ENCODE measurements around the gene CCNY.
"Not testable (repeated sequence)": the region's sequence is repeated elsewhere in the genome, so short reads cannot be mapped to it uniquely, and the experiment has no call there.

The CCNY gene

GRCh38 chr10:35533565-35533964, 197.3 kb downstream of the CCNY start:
- Histone ChIP-seq H3K9me3 (ENCODE audit: insufficient read depth, low read length) (no peaks in the 10 kb centered on the region), H3K27ac (ENCODE audit: low read length) (no peak overlapping the region), H3K4me3 (ENCODE audit: low read length) (no peak overlapping the region), H3K27me3 (ENCODE audit: low read depth, low read length) (no peaks in the 10 kb centered on the region), H3K36me3 (replicated peaks; ENCODE audit: low read depth, low read length) (peaks cover 13% of the 10 kb centered on the region), H3K9ac (ENCODE audit: low read length) (no peak overlapping the region), H4K20me1 (ENCODE audit: insufficient read depth, low read length) (no peaks in the 10 kb centered on the region), H3K79me2 (ENCODE audit: low read length) (no peaks in the 10 kb centered on the region), H2AFZ (ENCODE audit: low read depth, low read length) (no peak overlapping the region), H3K4me2 (ENCODE audit: low read length) (no peak overlapping the region), H3K4me1 (ENCODE audit: low read length) (no peaks in the 10 kb centered on the region)
- TF ChIP-seq EZH2phosphoT487 (IDR thresholded peaks at IDR 0.05; ENCODE audit: low read depth): no peak
- TF ChIP-seq CTCF (IDR thresholded peaks at IDR 0.05; ENCODE audit: low read depth, low read length): no peak

DNA sequence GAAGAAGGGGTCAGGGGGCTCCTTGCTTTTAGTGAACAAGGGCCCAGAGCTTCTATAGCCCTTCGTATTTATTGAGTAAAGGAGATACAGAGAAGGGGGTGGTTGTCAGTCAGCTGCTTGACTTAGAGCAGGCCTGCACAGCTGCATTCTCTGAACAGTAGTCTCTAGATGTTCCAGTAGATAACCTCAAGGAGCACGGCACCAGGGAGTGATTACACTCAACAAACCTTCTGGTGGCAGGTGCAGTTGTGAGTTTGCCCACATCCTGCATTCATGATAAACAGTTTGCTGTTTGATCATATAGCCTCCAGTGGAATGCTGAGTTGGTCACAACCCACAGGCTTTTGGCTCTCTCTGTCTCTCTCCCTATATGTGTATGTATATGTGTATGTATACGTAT, 198.8 kb downstream of the CCNY start:
- Histone ChIP-seq H3K27me3 (ENCODE audit: low read depth, low read length) (no peaks in the 10 kb centered on the region), H3K27ac (ENCODE audit: low read length) (no peak overlapping the region), H3K4me3 (ENCODE audit: low read length) (no peak overlapping the region), H2AFZ (ENCODE audit: low read depth, low read length) (no peak overlapping the region), H4K20me1 (ENCODE audit: insufficient read depth, low read length) (no peaks in the 10 kb centered on the region), H3K36me3 (replicated peaks; ENCODE audit: low read depth, low read length) (peaks cover 16% of the 10 kb centered on the region), H3K9me3 (ENCODE audit: insufficient read depth, low read length) (no peaks in the 10 kb centered on the region), H3K9ac (ENCODE audit: low read length) (no peak overlapping the region), H3K79me2 (ENCODE audit: low read length) (no peaks in the 10 kb centered on the region), H3K4me1 (ENCODE audit: low read length) (no peaks in the 10 kb centered on the region), H3K4me2 (ENCODE audit: low read length) (no peak overlapping the region)
- TF ChIP-seq EZH2phosphoT487 (IDR thresholded peaks at IDR 0.05; ENCODE audit: low read depth) (no peak), CTCF (IDR thresholded peaks at IDR 0.05; ENCODE audit: low read depth, low read length) (no peak)

DNA sequence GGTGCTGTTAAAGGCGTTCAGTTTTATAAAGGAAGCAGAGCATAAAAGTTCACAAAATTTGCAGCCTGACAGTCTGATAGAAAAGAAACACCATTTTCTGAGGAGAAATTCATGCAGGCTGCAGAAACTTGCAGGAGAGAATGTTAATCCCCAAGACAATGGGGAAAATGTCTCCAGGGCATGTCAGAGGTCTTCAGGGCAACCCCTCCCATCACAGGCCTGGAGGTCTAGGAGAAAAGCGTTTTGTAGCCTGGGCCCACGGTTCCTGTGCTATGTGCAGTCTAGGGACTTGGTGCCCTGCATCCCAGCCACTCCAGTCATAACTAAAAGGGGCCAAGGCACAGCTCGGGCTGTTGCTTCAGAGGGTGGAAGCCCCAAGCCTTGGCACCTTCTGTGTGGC, 200.5 kb downstream of the CCNY start:
- H3K4me3 ChIP-seq (ENCODE audit: low read length): no peak overlapping the region
- no peak overlapping the region for H3K27ac ChIP-seq (ENCODE audit: low read length)
- no peak overlapping the region for H3K4me2 ChIP-seq (ENCODE audit: low read length)
- no peak overlapping the region for H2AFZ ChIP-seq (ENCODE audit: low read depth, low read length)
- H3K27me3 ChIP-seq (ENCODE audit: low read depth, low read length): no peaks in the 10 kb centered on the region
- H3K9ac ChIP-seq (ENCODE audit: low read length): no peak overlapping the region
- TF ChIP-seq EZH2phosphoT487 (IDR thresholded peaks at IDR 0.05; ENCODE audit: low read depth) (no peak), CTCF (IDR thresholded peaks at IDR 0.05; ENCODE audit: low read depth, low read length) (no peak)
- no peaks in the 10 kb centered on the region for H3K79me2 ChIP-seq (ENCODE audit: low read length)
- H3K9me3 ChIP-seq (ENCODE audit: insufficient read depth, low read length): no peaks in the 10 kb centered on the region
- no peaks in the 10 kb centered on the region for H4K20me1 ChIP-seq (ENCODE audit: insufficient read depth, low read length)
- peaks cover 16% of the 10 kb centered on the region for H3K36me3 ChIP-seq (replicated peaks; ENCODE audit: low read depth, low read length)
- H3K4me1 ChIP-seq (ENCODE audit: low read length): no peaks in the 10 kb centered on the region

GRCh38 chr10:35537925-35538324, 201.6 kb downstream of the CCNY start:
- H2AFZ ChIP-seq (ENCODE audit: low read depth, low read length); H3K79me2 ChIP-seq (ENCODE audit: low read length); H3K4me3 ChIP-seq (ENCODE audit: low read length); H4K20me1 ChIP-seq (ENCODE audit: insufficient read depth, low read length); H3K27ac ChIP-seq (ENCODE audit: low read length); H3K4me1 ChIP-seq (ENCODE audit: low read length); H3K27me3 ChIP-seq (ENCODE audit: low read depth, low read length); H3K9ac ChIP-seq (ENCODE audit: low read length); H3K9me3 ChIP-seq (ENCODE audit: insufficient read depth, low read length); H3K4me2 ChIP-seq (ENCODE audit: low read length): not testable (repeated sequence)
- H3K36me3 ChIP-seq (replicated peaks; ENCODE audit: low read depth, low read length): peaks cover 16% of the 10 kb centered on the region

All from OCI-LY3 (cell line).